ENCODE data around the gene CAPN9. TPM values are rescaled to one million over a fixed set of nuclear protein-coding genes. Genes with fewer than 3 reads are reported as not detected.

Gene CAPN9
- total and polyA plus RNA-seq, 8 donors: 0.08 to 0.73 (median 0.28) TPM; not detected in 5

DNA sequence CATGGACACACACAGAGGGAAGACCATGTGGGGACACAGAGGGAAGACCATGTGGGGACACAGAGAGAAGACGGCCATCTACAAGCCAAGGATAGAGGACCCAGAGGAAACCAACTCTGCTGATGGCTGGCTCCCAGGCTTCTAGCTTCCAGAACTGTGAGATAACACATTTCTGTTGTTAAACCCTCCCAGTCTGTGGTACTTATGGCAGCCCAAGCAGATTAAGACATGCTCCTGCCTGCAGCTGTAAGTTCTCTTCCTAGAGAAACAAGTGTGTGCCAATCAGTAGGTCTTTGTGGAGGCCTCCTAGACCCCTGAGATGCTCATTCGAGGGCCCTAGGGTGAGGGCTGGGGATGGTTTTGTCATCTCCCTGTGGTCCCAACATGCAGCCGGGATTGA is 35.9 kb upstream of the CAPN9 start:
- peaks cover 6 to 15% (median 12%) of the 10 kb centered on the region in 3 donors for H3K4me1 ChIP-seq
- ATAC-seq: no peak
- 94% methylated on average over 3 of the region's 3 CpGs for WGBS, 2 donors
- no peaks in the 10 kb centered on the region for H3K36me3 ChIP-seq
- DNase-seq: no peak
- H3K27ac ChIP-seq: no peak overlapping the region
- no peaks in the 10 kb centered on the region for H3K9me3 ChIP-seq
- TF ChIP-seq, protein P1, sequence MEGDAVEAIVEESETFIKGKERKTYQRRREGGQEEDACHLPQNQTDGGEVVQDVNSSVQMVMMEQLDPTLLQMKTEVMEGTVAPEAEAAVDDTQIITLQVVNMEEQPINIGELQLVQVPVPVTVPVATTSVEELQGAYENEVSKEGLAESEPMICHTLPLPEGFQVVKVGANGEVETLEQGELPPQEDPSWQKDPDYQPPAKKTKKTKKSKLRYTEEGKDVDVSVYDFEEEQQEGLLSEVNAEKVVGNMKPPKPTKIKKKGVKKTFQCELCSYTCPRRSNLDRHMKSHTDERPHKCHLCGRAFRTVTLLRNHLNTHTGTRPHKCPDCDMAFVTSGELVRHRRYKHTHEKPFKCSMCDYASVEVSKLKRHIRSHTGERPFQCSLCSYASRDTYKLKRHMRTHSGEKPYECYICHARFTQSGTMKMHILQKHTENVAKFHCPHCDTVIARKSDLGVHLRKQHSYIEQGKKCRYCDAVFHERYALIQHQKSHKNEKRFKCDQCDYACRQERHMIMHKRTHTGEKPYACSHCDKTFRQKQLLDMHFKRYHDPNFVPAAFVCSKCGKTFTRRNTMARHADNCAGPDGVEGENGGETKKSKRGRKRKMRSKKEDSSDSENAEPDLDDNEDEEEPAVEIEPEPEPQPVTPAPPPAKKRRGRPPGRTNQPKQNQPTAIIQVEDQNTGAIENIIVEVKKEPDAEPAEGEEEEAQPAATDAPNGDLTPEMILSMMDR (IDR thresholded peaks at IDR 0.05): no peak
- H3K27me3 ChIP-seq: no peaks in the 10 kb centered on the region
- no peak overlapping the region for H3K4me3 ChIP-seq
- intact Hi-C loops (cut with DNase I): no loop called here
- FAIRE-seq: no peak

DNA sequence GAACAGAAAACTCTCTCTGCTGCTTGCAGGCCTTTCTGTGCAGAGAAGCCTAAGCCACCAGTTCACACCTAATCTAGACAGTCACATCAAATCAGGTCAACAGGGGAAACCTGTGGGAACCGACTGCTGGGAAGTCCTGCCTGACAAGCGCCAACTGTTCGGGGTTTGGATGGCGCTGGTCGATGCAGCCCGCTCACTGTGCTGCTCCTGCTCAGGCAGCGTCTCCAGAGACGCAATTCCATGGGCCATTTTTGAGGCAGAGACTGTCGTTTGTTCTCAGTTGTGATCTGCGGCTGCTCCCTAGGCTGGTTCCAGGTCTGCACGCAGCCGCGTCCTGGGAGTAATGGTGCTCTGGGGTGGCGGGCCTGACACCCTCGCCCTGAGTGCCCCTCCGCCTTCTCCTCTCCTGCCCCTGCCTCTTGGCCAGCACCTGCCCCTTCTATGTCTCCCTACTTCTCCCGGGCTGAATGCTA is 34.7 kb upstream of the CAPN9 start:
- 95% methylated on average over 17 of the region's 17 CpGs for WGBS, 2 donors
- FAIRE-seq (no peak), ATAC-seq (no peak), DNase-seq (no peak)
- H3K9me3 ChIP-seq: no peaks in the 10 kb centered on the region
- TF ChIP-seq, protein P1 (IDR thresholded peaks at IDR 0.05): no peak
- no peaks in the 10 kb centered on the region for H3K36me3 ChIP-seq
- H3K4me1 ChIP-seq: peaks cover 6 to 15% (median 12%) of the 10 kb centered on the region in 3 donors
- H3K4me3 ChIP-seq: no peak overlapping the region
- H3K27ac ChIP-seq: no peak overlapping the region
- intact Hi-C loops (cut with DNase I): no loop called here
- no peaks in the 10 kb centered on the region for H3K27me3 ChIP-seq

DNA sequence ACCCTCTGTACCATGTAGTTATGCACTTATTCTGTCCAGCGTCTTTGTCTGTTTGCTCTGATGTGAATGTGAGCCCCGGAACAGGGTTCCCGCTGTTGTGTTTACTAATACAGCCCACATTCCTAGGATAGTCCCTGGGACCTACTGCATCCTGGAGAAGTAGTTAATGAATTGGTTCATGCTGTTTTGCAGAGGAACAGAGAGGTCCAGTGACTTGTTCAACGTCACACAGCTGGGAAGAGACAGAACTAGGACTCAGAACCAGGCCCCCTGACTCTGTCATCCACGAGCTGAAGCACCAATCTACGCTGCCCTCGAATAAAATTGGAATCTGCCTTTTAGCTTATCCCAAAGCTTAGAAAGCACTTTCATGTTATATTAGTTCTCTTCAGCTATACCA is 34.0 kb upstream of the CAPN9 start:
- WGBS, 2 donors: 78 to 82% methylated on average over 7 of the region's 7 CpGs
- no peak overlapping the region for H3K4me3 ChIP-seq
- no peak overlapping the region for H3K27ac ChIP-seq
- H3K27me3 ChIP-seq: no peaks in the 10 kb centered on the region
- no peaks in the 10 kb centered on the region for H3K9me3 ChIP-seq
- peaks cover 6 to 15% (median 12%) of the 10 kb centered on the region in 3 donors for H3K4me1 ChIP-seq
- intact Hi-C loops (cut with DNase I): no loop called here
- FAIRE-seq: no peak
- H3K36me3 ChIP-seq: no peaks in the 10 kb centered on the region
- TF ChIP-seq, protein P1 (IDR thresholded peaks at IDR 0.05): no peak
- no peak for ATAC-seq
- no peak for DNase-seq

DNA sequence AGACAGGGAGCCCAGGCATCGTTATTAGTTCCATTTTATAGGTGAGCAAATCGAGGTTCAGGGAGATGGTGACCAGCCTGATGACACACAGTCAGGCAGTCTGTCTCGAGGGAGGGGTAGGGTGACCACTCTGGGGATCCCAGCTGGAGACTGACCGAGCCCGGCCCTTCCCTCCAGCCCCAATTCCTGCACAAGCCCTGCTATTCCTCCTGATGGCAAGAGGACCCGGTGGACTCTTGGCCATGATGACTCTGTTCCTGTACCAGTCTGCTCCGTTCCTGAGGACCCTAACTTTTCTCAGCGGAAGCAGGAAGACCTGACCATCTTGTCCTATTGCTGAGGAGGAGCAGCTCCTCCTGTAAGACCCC is 33.7 kb upstream of the CAPN9 start:
- WGBS, 2 donors: 78 to 83% methylated on average over 8 of the region's 8 CpGs
- FAIRE-seq: no peak
- no peaks in the 10 kb centered on the region for H3K9me3 ChIP-seq
- H3K36me3 ChIP-seq: no peaks in the 10 kb centered on the region
- TF ChIP-seq, protein P1 (IDR thresholded peaks at IDR 0.05): no peak
- ATAC-seq: no peak
- peaks cover 6 to 15% (median 12%) of the 10 kb centered on the region in 3 donors for H3K4me1 ChIP-seq
- no peaks in the 10 kb centered on the region for H3K27me3 ChIP-seq
- peak overlapping the region in 3 of 4 donors; percentile 38 to 80 (median 77) for H3K27ac ChIP-seq
- no peak for DNase-seq
- intact Hi-C loops (cut with DNase I): no loop called here
- H3K4me3 ChIP-seq: no peak overlapping the region

DNA sequence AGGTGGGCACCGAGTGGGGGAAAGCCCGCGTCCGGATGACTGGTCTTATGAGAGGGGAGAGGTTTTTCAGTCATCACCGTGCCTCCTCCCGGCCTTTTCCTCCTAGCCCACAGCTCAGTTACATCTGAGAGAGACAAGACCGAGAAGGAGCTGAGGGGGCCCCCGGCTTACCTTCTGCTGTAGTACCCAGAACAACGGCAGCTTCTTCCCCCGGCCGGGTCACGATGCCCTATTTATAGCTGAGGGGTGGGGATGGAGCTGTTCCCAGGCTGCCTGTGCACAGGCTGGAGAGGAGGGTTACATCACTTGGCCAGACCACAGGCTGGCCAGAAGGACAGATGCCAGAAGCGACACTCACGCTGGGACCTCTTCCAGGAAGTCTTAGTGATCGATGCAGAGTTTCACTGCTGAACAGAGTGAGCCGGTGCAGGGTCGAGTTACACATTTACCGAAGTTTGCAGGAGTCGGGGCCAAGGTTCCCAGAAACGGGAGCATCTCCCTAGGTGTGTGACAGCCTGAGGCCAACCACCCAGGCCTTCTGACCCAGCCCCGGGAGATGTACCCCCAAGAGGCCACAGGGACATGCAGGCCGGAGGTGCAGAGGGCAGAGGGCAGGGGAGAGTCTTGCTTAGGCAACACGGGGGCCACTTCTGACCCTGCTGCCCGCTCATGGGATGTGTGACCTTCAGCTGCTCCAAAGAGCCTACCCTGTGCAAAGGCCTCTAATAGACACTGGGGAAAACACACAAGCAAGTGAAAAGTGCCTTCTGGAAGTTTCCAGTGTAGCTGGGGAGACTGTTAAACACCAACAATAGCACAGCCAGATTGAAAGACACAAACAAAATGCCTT is 33.0 kb upstream of the CAPN9 start, which contains the start of gene AGT:
TSS of gene AGT (minus strand) at position 208 of the 850 bp plus-strand sequence. CDS start 3,299 bp downstream, outside the sequence.
- TF ChIP-seq, protein P1 (IDR thresholded peaks at IDR 0.05): no peak
- Histone ChIP-seq H3K4me3 (no peak within 1 kb of the TSS), H3K4me1 (peaks cover 6 to 15% (median 12%) of the 10 kb centered on the region in 3 donors), H3K9me3 (no peaks in the 10 kb centered on the region), H3K36me3 (no peaks in the 10 kb centered on the region), H3K27me3 (no peaks in the 10 kb centered on the region), H3K27ac (peak within 1 kb of the TSS in 3 of 4 donors; percentile 38 to 80 (median 77))
- FAIRE-seq (no peak), ATAC-seq (peak; percentile 94 to 96 (median 95)), DNase-seq (peak; percentile 76 to 93 (median 90))
- whole genome bisulfite sequencing, 2 donors: 15 to 18% methylated on average over 24 of the region's 24 CpGs
- intact Hi-C loops (cut with DNase I): no loop called here
